Measurements from ENCODE around the gene BPIFB4.

BPIFB4 gene

DNA sequence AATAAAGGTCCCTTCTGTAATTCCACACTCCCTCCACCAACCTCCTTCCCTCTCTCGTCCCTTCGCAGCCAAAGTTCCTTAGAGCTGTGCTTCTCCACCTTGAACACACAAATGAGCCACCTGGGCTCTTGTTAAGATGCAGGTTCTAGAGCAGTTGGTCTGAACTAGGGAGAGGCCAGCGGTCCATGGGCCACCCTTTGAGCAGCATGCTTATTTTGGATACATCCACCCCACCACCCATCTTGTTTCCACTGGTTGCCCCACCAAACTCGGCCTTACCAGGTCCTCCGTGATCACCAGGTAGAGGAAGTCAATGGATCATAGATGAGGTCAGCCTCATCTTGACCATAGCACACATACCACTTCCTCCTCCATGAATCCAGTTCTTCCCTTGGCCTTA lies 81.2 kb downstream of the BPIFB4 start:
- no peak for DNase-seq (ENCODE audit: low read depth in 1 of 2, low spot score in 1 of 2)
